Posterior vena cava (tissue), 2 donors: Measurements from ENCODE around the gene EXOC6. TPM values are rescaled to one million over a fixed set of nuclear protein-coding genes. Genes with fewer than 3 reads are reported as not detected.

ENCODE experiments used
- DNase-seq: peaks from one replicate; pipeline ENCODE4 v3.0.0-alpha.2; 2020; ENCODE audit warnings: low spot score
- intact Hi-C, 2 donors: fragments of 100-400 bp; cut with DNase I; formaldehyde crosslinking; loops; one replicate each; pipeline versions ENCODE4 v1.14.1 to v1.14.2; 2022 to 2023
- total RNA-seq, 2 donors: library from RNA; stranded (reverse); fragmentation: NEBNext Ultra II Directional; extraction: Animal tissue kit (Norgen Biotek cat#: 25700); gene quantifications; one replicate each; pipeline ENCODE4 v1.2.1, GENCODE V29; 2021
- donor health status: DM: yes; HTN: yes; CAD: no.
- donor health status: DM: yes; HTN: yes; CAD: no.

Gene EXOC6
- total RNA-seq, 2 donors from 2014 or later = 13.1 to 17.6 TPM

- intact Hi-C loops = no loop called here
- no peak for DNase-seq
Observed at GRCh38 chr10:92990615-92991014, 142.3 kb downstream of the EXOC6 start.

- no peak for DNase-seq
- intact Hi-C loops = no loop called here
Observed at GRCh38 chr10:92991513-92991912, 143.2 kb downstream of the EXOC6 start.

DNA sequence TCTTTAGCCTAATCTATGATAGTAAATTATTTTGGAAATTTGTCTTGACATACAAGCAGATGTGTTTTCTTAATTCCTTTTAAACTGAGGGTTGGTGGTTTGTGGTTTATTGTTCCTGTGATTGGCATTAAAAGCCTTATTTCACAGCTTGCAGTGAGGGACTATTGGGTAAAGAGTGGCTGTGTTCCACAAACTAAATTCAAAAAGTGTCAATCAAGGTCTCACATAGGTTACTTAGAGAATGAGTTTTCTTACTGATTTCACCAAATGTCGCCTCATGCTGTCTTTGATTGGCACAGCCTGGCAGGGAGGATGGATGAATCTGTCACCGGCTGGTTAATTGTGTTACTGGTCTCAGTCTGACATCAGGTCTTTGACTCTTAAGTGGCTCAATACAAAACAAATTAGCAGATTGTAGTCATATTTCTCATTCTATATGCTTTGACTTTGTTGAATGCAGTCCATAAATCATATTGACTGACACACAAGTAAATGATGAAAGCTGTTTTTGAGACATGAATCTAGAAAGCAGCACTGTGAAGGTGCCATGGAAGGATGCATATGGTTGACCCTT is 145.5 kb downstream of the EXOC6 start:
- intact Hi-C loops = no loop called here
- no peak for DNase-seq

DNA sequence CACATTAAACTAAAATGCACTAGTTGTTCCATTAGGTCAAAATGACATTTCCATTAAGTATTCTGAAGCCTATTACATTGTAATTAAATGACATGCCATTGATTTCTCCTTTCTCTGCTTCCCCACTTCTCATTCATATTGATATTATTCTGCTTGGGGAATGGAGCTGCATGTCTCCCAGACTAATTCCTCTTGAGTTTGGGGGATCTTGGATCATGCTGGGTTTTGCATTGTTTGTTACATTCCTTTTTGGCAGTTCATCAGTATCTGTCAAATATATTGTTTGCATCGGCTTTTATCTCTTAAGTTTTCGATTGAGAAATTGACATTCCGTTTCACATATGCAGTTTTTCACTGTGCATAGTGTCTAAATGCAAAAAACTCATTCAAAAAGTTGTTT is 147.2 kb downstream of the EXOC6 start:
- DNase-seq = no peak
- intact Hi-C loops = no loop called here

- no peak for DNase-seq
- intact Hi-C loops = no loop called here
Observed at GRCh38 chr10:92997620-92998019, 149.3 kb downstream of the EXOC6 start.

- no peak for DNase-seq
- intact Hi-C loops = no loop called here
Observed at GRCh38 chr10:92999191-92999590, 150.9 kb downstream of the EXOC6 start.

GRCh38 chr10:93006435-93007039 is 158.2 kb downstream of the EXOC6 start:
- intact Hi-C loops = no loop called here
- no peak for DNase-seq

DNA sequence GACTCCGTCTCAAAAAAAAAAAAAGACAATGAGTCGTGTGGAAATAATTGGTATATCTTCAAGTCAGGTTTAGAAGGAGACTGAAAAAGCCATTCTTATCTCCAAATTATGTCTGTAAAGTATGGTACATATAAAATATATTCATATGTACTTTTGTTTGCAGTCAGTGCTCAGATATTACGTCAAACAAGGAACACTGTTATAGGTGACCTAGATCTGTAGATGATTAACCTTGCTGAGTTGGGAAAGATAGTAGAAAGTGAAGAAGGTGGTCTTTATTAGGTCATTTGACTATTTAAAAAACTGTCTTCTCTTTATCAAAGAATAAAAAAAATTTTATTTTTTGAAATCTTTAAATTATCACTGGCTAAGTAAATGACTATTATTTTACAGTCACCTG is 167.4 kb downstream of the EXOC6 start:
- DNase-seq = no peak
- intact Hi-C loops = no loop called here

DNA sequence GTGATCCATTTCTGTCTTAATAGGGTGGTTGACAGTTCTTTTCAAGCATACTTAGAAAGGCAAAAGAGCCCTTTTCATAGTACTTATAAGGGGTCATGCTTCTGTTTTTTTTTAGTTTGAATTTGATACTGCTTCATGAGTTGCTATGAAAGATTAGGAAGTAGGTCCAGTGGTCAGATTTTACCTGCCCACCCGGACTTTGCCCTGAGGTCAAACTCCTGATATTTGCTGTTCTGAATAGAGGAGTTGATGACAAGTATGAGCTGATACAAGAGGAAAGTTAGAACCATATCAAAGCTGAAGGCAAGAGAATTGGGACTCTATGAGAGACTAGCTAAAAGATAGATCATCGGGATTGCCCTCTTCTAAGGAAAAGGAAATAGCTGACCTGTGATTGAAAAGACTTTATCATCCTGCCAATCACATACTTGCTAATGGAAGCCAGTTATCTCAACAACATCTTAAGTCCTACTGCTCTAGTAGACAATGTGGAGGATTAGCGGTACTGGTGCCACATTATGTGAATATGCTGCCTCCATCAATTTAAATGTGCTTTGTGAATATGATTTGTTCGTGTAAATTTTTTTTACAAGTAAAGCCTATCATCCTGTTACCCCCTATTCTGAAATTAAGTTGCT is 174.8 kb downstream of the EXOC6 start:
- intact Hi-C loops = no loop called here
- no peak for DNase-seq

- no peak for DNase-seq
- intact Hi-C loops = no loop called here
Observed at GRCh38 chr10:93026072-93026471, 177.8 kb downstream of the EXOC6 start.

DNA sequence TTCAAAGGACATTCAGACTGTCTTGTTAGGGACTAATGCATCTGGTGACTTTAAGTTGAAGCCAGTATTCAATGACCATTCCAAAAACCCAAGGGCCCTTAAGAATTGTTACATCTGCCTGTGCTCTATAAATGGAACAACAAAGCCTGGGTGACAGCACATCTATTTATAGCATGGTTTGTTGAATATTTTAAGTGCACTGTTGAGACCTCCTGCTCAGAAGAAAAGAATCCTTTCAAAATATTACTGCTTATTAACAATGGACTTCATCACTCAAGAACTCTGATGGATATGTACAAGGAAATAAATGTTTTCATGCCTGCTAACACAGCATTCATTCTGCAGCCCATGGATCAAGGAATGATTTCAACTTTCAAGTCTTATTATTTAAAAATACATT is 179.2 kb downstream of the EXOC6 start:
- DNase-seq = no peak
- intact Hi-C loops = no loop called here

GRCh38 chr10:93028883-93029282 is 180.6 kb downstream of the EXOC6 start:
- intact Hi-C loops = no loop called here
- DNase-seq = no peak

DNA sequence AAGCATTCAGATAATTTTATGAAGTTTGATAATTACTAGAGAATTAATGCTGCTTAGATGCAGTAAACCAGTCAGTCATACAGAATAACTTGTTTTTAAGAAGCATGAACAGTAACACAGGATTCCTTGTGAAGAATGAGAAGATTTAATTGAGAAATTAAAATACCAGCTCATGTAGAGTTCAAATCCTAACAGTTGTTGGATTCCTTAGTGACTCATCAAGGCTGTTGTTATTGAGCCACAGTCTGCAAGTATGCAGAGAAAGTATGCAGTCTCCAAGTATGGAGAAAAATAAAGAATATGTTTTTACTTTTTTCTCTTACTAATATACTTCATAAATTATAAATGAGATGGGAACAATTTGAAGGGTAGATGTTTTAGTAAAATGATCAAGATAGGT is 182.1 kb downstream of the EXOC6 start:
- no peak for DNase-seq
- intact Hi-C loops = loop anchor here in 1 of 2 donors (10.0 kb wide), 1 partner anchor 146 kb away; no protein-coding TSS in a partner anchor

- intact Hi-C loops = loop anchor here in 1 of 2 donors (10.0 kb wide), 1 partner anchor 147 kb away; no protein-coding TSS in a partner anchor
- DNase-seq = no peak
Observed at GRCh38 chr10:93032105-93032808, 183.9 kb downstream of the EXOC6 start.

- intact Hi-C loops = loop anchor here in 1 of 2 donors (10.0 kb wide), 1 partner anchor 148 kb away; no protein-coding TSS in a partner anchor
- no peak for DNase-seq
Observed at GRCh38 chr10:93032809-93033137, 184.5 kb downstream of the EXOC6 start.

DNA sequence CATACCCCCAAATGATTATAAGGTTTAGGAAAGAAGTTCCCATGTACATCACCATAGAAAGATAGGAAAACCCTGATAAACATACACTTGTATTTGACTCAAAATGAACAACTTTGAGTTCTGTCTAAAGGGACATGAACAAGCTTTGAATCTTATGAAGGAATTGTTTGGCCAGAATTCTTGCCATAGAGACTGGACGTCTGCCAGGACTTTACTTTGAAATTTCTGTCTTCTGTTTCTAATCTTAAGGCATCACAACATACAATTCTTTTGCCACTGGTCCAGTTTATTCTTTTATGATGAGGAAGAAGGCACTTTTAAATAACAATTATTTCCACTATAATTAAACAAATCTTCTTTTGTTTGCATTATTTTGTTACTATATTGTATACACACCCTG is 186.1 kb downstream of the EXOC6 start:
- no peak for DNase-seq
- intact Hi-C loops = loop anchor here in 1 of 2 donors (10.0 kb wide), 1 partner anchor 150 kb away; no protein-coding TSS in a partner anchor

DNA sequence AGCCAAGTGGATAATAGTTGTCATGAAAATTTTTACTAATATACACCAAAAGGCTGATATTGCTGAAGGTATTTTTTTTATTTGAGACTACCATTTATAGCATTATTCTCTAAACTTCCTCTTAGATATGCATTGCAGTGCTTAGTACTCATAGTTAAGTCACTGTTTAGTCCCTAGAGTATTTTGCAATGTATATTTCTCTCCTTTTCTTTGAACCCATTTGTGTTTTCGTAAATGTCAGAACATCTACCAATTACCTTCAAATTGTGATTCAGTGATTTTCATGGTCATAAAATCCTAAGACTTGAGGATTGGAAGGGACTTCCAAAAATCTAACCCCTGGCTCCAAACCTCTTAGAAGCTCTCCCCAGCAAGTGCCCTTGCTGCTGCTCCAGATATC is 190.8 kb downstream of the EXOC6 start:
- intact Hi-C loops = loop anchor here in 1 of 2 donors (10.0 kb wide), 1 partner anchor 154 kb away; no protein-coding TSS in a partner anchor
- DNase-seq = no peak

DNA sequence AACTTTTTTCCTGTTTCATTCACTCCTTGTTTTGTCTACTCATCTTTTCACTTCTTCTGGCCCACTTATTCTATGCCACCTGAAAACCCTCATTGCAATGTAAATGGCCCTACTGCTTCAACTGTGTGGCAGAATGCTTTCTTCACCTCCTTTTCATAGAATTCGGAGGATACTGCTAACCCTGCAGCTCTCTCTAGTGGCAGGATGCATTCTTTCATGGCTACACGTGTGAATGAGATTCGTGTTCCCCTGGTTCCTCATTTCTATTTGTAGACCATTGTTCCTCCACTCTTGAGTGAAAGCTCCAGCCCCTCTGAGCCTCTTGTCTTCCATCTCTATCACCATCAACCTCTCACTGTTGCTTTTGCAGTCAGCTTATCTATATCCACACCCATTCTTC is 191.4 kb downstream of the EXOC6 start:
- no peak for DNase-seq
- intact Hi-C loops = loop anchor here in 1 of 2 donors (10.0 kb wide), 1 partner anchor 155 kb away; no protein-coding TSS in a partner anchor

- DNase-seq = no peak
- intact Hi-C loops = no loop called here
Observed at GRCh38 chr10:93054486-93054885, 206.2 kb downstream of the EXOC6 start.

DNA sequence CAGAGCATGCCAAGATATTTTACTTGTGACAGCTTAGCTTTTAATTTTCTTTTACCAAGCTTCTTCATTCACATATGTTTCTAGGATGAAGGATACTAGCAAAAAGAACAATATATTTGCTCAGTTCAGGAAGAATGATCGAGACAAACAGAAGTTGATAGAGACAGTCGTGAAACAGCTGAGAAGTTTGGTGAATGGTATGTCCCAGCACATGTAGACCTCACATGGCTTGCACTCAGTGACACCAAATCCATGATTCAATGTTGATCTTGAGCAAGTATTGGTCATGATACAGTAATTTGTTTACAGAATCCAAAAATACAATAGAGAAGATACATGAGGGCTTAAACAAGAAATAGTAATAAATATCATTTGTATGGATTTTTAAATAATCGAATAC is 209.8 kb downstream of the EXOC6 start:
- DNase-seq = no peak
- intact Hi-C loops = no loop called here
